Activated CD8-positive, alpha-beta memory T cell treated with anti-CD3 and anti-CD28 coated beads for 48 hours (primary cell): Measurements from ENCODE around the gene CUBN.

Experiments used
- DNase-seq, 3 experiments: peaks; one replicate each; pipeline ENCODE4 v3.0.0-alpha.2; 2020; ENCODE audit warnings: low read depth in 2 of 3, low spot score in 2 of 3

CUBN gene

GRCh38 chr10:16886031-16886430, 243.6 kb downstream of the CUBN start:
- no peak for DNase-seq

- DNase-seq = no peak
Measured at GRCh38 chr10:16884497-16884896, 245.1 kb downstream of the CUBN start.

GRCh38 chr10:16883084-16883483, 246.5 kb downstream of the CUBN start:
- DNase-seq = no peak

GRCh38 chr10:16870331-16870730, 259.3 kb downstream of the CUBN start:
- DNase-seq = no peak

GRCh38 chr10:16867990-16868389, 261.6 kb downstream of the CUBN start:
- DNase-seq = no peak

- no peak for DNase-seq
Measured at GRCh38 chr10:16867556-16867955, 262.1 kb downstream of the CUBN start.

GRCh38 chr10:16866541-16867275, 262.9 kb downstream of the CUBN start:
- no peak for DNase-seq

- DNase-seq = no peak
Measured at GRCh38 chr10:16865766-16866165, 263.8 kb downstream of the CUBN start.

- DNase-seq = no peak
Measured at GRCh38 chr10:16863766-16864165, 265.8 kb downstream of the CUBN start.

GRCh38 chr10:16857419-16857818, 272.2 kb downstream of the CUBN start:
- no peak for DNase-seq

- no peak for DNase-seq
Measured at GRCh38 chr10:16856567-16856966, 273.0 kb downstream of the CUBN start.

GRCh38 chr10:16856092-16856491, 273.5 kb downstream of the CUBN start:
- DNase-seq = no peak

- no peak for DNase-seq
Measured at GRCh38 chr10:16854623-16855022, 275.0 kb downstream of the CUBN start.

GRCh38 chr10:16853809-16854208, 275.8 kb downstream of the CUBN start:
- DNase-seq = no peak

GRCh38 chr10:16853201-16853600, 276.4 kb downstream of the CUBN start:
- DNase-seq = no peak

GRCh38 chr10:16852624-16853023, 277.0 kb downstream of the CUBN start:
- DNase-seq = no peak

GRCh38 chr10:16848562-16849154, 281.0 kb downstream of the CUBN start:
- no peak for DNase-seq

- no peak for DNase-seq
Measured at GRCh38 chr10:16847644-16848043, 282.0 kb downstream of the CUBN start.

GRCh38 chr10:16845248-16845647, 284.4 kb downstream of the CUBN start:
- DNase-seq = no peak

- no peak for DNase-seq
Measured at GRCh38 chr10:16843252-16843870, 286.2 kb downstream of the CUBN start.

- no peak for DNase-seq
Measured at GRCh38 chr10:16835228-16835627, 294.4 kb downstream of the CUBN start.

- no peak for DNase-seq
Measured at GRCh38 chr10:16832351-16833080, 297.1 kb downstream of the CUBN start.
